Measurements from ENCODE around the gene TMEM109. TPM values are rescaled to one million over a fixed set of nuclear protein-coding genes. Genes with fewer than 3 reads are reported as not detected.

Gene TMEM109
- total and polyA plus RNA-seq, 2 of the 13 experiments (the other 11 are each of a cell fraction or from before 2014, with no cell fraction given) = 7.7 to 18.0 TPM

DNA sequence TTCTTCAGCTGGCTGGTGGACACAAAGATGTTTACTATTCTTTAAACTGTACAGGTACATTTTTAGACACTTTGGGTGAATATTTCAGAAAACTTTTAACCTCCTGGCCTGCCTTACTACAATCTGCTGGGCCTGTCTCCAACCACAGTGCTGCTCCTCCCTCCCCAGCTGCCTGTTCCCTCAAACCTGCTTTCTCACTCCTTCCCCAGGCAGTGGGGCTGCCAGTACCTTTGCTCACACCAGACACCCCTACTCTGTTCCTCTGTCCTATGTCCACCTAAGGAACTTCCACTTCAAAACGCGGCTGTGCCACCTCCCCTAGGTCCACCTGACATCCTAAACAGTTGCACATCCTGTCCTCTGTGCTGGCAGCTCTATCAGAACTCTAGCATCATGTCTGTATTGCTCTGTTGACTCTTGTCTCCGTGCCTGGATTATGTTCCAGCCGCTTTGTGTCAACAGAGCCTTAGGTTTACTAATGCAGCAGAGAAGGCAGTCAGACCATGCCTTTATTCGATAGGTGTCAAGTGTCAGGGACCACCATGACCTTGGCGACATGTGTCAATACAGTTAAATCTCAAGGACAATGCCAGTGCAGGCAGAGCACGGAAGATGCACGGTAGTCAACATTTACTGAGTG lies 33.2 kb upstream of the TMEM109 start (continued):
- TF ChIP-seq, protein P1, sequence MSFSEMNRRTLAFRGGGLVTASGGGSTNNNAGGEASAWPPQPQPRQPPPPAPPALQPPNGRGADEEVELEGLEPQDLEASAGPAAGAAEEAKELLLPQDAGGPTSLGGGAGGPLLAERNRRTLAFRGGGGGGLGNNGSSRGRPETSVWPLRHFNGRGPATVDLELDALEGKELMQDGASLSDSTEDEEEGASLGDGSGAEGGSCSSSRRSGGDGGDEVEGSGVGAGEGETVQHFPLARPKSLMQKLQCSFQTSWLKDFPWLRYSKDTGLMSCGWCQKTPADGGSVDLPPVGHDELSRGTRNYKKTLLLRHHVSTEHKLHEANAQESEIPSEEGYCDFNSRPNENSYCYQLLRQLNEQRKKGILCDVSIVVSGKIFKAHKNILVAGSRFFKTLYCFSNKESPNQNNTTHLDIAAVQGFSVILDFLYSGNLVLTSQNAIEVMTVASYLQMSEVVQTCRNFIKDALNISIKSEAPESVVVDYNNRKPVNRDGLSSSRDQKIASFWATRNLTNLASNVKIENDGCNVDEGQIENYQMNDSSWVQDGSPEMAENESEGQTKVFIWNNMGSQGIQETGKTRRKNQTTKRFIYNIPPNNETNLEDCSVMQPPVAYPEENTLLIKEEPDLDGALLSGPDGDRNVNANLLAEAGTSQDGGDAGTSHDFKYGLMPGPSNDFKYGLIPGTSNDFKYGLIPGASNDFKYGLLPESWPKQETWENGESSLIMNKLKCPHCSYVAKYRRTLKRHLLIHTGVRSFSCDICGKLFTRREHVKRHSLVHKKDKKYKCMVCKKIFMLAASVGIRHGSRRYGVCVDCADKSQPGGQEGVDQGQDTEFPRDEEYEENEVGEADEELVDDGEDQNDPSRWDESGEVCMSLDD (CRISPR knock-in tag; IDR thresholded peaks at IDR 0.05; ENCODE audit: borderline replicate concordance) = 0 out of 2 replicates have a peak, but pooled peaks have one; percentile 70
- TF ChIP-seq ZNF124 (CRISPR knock-in tag; IDR thresholded peaks at IDR 0.05) = 0 out of 2 replicates have a peak, but pooled peaks have one; percentile 55
- TF ChIP-seq ZNF644 (CRISPR knock-in tag; IDR thresholded peaks at IDR 0.05; ENCODE audit: low read depth) = peak; percentile 43; the same call in 1 of the 2 replicates
- no peak for TF ChIP-seq HNRNPUL1 (IDR thresholded peaks at IDR 0.05; ENCODE audit: low read depth, low read length)
- TF ChIP-seq, protein P2, sequence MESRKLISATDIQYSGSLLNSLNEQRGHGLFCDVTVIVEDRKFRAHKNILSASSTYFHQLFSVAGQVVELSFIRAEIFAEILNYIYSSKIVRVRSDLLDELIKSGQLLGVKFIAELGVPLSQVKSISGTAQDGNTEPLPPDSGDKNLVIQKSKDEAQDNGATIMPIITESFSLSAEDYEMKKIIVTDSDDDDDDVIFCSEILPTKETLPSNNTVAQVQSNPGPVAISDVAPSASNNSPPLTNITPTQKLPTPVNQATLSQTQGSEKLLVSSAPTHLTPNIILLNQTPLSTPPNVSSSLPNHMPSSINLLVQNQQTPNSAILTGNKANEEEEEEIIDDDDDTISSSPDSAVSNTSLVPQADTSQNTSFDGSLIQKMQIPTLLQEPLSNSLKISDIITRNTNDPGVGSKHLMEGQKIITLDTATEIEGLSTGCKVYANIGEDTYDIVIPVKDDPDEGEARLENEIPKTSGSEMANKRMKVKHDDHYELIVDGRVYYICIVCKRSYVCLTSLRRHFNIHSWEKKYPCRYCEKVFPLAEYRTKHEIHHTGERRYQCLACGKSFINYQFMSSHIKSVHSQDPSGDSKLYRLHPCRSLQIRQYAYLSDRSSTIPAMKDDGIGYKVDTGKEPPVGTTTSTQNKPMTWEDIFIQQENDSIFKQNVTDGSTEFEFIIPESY (CRISPR knock-in tag; IDR thresholded peaks at IDR 0.05) = peak; percentile 70
- TF ChIP-seq PLRG1 (conservative IDR thresholded peaks at IDR 0.05) = no peak
- no peak for TF ChIP-seq HNRNPLL (IDR thresholded peaks at IDR 0.05; ENCODE audit: low read depth, low read length, poor library complexity, severe bottlenecking)
- TF ChIP-seq, protein P3, sequence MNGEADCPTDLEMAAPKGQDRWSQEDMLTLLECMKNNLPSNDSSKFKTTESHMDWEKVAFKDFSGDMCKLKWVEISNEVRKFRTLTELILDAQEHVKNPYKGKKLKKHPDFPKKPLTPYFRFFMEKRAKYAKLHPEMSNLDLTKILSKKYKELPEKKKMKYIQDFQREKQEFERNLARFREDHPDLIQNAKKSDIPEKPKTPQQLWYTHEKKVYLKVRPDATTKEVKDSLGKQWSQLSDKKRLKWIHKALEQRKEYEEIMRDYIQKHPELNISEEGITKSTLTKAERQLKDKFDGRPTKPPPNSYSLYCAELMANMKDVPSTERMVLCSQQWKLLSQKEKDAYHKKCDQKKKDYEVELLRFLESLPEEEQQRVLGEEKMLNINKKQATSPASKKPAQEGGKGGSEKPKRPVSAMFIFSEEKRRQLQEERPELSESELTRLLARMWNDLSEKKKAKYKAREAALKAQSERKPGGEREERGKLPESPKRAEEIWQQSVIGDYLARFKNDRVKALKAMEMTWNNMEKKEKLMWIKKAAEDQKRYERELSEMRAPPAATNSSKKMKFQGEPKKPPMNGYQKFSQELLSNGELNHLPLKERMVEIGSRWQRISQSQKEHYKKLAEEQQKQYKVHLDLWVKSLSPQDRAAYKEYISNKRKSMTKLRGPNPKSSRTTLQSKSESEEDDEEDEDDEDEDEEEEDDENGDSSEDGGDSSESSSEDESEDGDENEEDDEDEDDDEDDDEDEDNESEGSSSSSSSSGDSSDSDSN (CRISPR knock-in tag; IDR thresholded peaks at IDR 0.05) = peak; percentile 55
- no peak for TF ChIP-seq TAF15 (IDR thresholded peaks at IDR 0.05; ENCODE audit: low read depth, low read length, poor library complexity, severe bottlenecking)
- no peak for TF ChIP-seq PRPF4 (IDR thresholded peaks at IDR 0.05; ENCODE audit: low read depth, low read length, poor library complexity, severe bottlenecking)
- TF ChIP-seq, protein P4, sequence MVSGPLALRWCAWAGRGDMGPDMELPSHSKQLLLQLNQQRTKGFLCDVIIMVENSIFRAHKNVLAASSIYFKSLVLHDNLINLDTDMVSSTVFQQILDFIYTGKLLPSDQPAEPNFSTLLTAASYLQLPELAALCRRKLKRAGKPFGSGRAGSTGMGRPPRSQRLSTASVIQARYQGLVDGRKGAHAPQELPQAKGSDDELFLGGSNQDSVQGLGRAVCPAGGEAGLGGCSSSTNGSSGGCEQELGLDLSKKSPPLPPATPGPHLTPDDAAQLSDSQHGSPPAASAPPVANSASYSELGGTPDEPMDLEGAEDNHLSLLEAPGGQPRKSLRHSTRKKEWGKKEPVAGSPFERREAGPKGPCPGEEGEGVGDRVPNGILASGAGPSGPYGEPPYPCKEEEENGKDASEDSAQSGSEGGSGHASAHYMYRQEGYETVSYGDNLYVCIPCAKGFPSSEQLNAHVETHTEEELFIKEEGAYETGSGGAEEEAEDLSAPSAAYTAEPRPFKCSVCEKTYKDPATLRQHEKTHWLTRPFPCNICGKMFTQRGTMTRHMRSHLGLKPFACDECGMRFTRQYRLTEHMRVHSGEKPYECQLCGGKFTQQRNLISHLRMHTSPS (CRISPR knock-in tag; IDR thresholded peaks at IDR 0.05; ENCODE audit: low read depth) = peak; percentile 80; the same call in 1 of the 2 replicates
- TF ChIP-seq MXI1 (IDR thresholded peaks at IDR 0.05; ENCODE audit: borderline replicate concordance, low read depth, low read length) = peak; percentile 82; the same call in 1 of the 3 replicates
- TF ChIP-seq CBX1 (IDR thresholded peaks at IDR 0.05; ENCODE audit: low read depth) = no peak
- TF ChIP-seq ZNF530 (CRISPR knock-in tag; IDR thresholded peaks at IDR 0.05; ENCODE audit: low read depth) = no peak
- TF ChIP-seq, protein P5, sequence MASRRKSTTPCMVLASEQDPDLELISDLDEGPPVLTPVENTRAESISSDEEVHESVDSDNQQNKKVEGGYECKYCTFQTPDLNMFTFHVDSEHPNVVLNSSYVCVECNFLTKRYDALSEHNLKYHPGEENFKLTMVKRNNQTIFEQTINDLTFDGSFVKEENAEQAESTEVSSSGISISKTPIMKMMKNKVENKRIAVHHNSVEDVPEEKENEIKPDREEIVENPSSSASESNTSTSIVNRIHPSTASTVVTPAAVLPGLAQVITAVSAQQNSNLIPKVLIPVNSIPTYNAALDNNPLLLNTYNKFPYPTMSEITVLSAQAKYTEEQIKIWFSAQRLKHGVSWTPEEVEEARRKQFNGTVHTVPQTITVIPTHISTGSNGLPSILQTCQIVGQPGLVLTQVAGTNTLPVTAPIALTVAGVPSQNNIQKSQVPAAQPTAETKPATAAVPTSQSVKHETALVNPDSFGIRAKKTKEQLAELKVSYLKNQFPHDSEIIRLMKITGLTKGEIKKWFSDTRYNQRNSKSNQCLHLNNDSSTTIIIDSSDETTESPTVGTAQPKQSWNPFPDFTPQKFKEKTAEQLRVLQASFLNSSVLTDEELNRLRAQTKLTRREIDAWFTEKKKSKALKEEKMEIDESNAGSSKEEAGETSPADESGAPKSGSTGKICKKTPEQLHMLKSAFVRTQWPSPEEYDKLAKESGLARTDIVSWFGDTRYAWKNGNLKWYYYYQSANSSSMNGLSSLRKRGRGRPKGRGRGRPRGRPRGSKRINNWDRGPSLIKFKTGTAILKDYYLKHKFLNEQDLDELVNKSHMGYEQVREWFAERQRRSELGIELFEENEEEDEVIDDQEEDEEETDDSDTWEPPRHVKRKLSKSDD (CRISPR knock-in tag; IDR thresholded peaks at IDR 0.05; ENCODE audit: low read depth) = peak; percentile 70; the same call in 1 of the 2 replicates
- TF ChIP-seq ZNF678 (CRISPR knock-in tag; IDR thresholded peaks at IDR 0.05) = no peak
- no peak for TF ChIP-seq U2AF1 (optimal IDR thresholded peaks at IDR 0.05; ENCODE audit: low read depth, low read length)
